ENCODE data around the gene PANK1. TPM values are rescaled to one million over a fixed set of nuclear protein-coding genes. Genes with fewer than 3 reads are reported as not detected.

The PANK1 gene
- total RNA-seq (2014; rRNA removed; shearing (Covaris generic)) = 10.0 and 11.2 TPM in 2 replicates

DNA sequence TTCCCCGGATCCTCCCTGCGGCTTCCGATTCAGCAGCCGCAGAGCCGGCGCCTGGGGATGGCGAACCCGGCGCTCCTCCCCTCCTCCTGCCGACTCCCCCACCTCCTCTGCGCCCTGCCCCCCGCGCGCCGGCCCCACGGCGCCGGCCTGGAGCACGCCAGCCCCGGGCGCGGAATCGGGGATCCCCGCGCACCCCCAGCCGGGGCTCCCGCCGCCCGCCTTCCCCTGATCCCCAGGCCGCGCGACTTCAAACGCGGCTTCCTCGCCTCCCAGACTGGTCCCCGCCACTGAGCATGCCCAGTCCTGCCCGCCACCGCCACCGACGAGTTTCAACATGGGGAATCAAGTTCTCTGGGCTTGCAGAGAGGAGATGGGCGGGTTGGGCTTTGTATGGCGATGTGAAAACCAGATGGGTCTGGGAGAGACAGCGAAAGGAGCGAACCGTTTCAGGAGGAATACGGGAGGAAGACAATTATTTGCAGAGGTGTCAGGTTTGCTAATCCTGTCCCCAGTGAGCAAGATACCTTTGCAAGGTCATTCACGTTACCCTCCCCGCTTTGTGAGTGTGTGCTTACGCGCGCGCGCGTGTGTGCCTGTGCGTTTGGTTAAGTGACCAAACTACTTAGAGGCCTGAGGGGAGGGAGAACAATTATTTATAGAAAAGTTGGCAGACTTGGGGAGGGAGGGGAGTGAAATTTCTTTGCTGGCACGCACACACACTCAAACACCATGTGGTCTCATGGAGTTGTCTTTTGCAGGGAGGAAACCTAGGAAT lies at the start of gene PANK1:
Gene PANK1, minus strand, starts transcription at position 276 of the 775 bp plus-strand sequence. CDS start 351 bp downstream, outside the sequence.
- peak; percentile 81 for DNase-seq (ENCODE audit: low read depth)

DNA sequence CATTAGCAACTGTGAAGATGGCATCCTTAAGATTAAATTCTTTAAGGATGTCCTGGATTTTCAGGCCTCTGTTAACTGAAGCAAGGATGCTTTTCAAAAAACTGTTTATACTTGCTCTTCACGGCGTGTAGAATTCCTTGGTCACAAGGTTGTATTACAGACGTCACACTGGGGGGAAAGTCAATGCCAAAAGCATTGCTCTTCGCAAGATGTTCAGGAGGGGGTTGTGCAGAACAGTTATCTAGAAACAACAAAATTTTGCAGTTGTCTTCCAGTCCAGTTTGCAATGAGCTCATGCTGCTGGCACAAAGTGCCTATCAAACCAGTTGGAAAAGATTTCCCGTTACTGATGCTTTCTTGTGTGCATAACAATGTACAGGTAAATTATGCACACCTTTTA lies 48.1 kb upstream of the PANK1 start:
- no peak for DNase-seq (ENCODE audit: low read depth)

DNA sequence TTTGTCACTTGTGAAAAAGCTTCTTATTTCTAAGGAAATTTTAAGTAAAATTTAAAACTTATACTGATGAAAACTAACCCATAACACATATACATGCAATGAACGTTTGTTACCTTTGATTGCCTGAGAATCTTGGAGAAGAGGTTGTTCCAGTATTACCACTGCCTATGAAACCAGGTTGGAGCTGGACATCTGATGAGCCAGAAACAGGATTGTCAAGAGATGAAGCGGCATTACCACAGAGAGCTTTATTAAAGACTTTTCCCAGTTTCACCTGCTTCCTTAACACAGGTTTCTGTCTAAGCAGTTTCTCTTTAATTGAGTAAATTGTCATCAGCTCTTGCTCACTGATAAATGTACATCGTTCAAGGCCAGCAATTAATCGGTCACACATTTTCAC lies 47.4 kb upstream of the PANK1 start:
- DNase-seq (ENCODE audit: low read depth) = no peak

DNA sequence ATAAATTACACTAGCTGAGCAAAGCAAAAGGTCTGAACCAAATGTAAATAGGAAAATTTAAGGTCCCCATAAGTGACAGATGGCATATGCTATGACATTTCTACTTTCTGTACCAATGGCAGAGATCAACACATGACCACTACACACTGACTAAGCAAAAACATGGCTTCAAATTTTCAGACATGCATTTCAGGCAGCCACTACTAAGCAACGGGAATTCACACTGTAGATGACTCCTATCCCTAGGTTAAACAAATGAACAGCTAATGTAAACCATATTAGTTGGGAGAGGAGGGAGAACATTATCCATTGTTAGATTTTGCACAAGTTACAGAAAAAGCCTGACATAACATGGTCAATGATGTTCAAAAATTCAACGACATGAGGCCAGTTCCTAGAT lies 45.0 kb upstream of the PANK1 start:
- DNase-seq (ENCODE audit: low read depth) = no peak

DNA sequence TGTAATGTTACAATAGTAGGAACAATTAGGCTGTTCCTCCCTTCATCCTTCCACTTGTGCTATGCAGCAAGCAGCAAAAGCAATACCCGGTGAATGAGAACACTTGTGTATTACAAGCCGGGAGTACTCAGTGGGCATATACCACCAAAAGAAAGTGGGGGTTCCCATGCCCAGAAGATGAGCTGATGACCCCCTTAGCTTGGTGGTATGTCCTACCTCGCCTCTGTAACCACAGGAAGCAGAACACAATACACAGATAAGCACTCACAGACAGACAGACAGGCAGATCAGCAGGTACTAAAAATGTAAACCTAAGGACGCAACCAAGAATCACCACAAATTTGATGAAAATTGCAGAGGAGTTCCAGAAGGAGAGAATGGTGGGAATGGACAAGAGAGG lies 40.9 kb upstream of the PANK1 start:
- DNase-seq (ENCODE audit: low read depth) = no peak

DNA sequence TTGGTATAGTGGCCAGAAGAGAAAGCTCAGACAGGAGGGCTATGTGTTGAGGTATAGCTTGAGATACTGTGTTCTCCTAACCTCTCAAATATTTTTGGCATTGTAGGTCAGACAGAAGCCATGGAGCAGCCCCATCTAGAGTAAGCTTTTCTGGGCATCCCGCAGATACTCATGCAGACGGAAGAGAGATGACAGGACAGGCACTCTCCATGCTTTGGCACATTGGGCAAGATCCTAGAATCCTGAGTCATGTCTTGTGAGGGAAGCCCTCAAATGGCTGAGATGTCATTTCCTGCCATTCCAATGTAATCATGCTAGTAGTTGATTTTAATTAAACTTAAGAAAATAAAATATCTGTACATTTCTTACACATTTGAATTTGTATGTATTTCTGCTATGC lies 39.6 kb upstream of the PANK1 start:
- DNase-seq (ENCODE audit: low read depth) = peak; percentile 19

DNA sequence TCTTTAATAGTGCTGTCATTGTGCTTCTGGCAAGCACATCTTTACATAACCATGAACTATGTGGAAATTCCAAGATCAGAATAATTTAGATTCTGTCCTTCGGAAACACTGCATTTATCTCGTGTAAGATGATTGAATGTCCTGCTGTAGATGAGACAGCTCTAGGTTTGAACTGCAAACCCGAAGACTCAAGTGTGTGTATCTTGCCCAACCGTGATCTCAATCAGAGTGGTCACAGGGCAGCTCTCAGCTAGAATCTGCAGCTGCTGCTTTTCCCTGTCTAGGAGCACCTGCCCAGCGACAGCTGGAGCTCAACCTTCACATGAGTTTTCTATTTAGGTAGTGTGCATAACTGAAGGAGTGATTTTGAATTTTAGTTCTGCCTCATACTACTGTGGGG lies 38.8 kb upstream of the PANK1 start:
- DNase-seq (ENCODE audit: low read depth) = no peak

DNA sequence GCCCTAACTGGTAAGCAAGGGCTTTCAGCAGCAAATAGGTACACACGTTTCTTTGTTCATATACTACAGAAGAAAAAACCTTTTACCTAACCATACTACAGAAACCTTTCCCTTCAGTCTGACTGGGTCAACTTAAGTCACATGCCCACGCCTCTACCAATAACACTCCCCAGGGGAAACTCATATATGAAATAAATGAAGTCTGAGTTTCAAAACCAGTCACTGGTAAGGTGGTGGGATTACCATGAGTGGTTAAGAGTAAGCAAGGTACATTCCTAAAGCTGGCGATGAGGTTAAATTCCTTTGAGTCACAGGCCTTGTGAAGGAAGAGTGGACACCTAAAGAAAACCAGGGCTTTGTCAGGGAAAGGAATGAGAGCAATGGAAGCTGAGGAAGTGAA lies 34.9 kb upstream of the PANK1 start:
- no peak for DNase-seq (ENCODE audit: low read depth)

DNA sequence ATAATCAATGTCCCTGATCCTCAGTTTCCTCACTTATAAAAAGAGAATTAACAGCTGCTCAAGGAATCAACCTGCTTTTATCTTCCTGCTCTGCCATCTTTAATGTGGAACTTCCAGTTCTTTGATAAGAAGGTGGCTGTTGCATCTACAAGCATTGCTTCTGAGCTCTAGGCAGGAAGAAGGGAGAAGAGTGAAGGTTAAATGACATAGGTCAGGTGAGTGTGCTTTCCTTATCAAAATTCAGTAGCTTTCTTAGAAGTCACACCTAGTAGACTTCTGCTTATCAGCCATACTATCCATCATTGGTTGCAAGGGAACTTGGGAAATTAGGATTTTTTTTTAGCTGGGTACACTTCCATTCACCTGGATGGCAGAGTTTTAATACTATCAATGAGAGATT lies 32.3 kb upstream of the PANK1 start:
- no peak for DNase-seq (ENCODE audit: low read depth)

DNA sequence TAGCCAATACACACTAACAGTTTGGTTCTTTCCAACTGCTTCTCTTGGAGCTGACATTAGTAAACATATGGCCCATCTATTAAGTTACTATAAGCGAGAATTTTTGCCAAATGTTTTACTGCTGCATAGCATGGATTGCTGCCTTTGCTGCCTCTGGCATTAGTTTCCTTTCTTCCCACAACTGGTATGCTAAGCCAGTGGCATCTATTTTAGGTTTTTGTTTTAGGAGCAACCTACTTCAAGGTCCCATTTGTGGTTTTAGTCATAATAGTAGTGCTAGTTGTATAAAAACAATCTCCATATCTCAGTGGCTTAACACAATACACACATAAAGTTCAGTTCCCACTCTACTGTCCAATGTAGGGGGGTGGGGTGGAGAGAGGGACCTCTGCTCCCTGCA lies 25.9 kb upstream of the PANK1 start:
- DNase-seq (ENCODE audit: low read depth) = no peak

DNA sequence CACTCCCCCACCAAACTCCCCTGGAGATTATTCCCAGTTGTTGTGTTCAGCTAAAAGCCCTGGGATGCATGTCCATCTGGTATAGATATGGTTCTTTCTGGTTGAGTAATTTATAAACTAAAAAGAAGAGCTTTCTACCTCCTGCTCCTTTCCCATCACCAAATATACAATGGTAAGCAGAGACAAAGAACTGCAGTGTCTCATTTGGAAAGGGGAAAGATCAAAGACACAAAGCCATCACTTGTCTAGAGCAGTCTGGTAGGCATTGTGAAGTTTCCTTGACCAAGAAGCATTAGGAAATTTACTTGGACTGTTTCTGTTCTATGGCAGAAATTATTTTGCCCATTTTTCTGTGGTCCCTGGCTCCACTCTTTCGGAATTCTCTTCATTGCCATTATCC lies 24.9 kb upstream of the PANK1 start:
- DNase-seq (ENCODE audit: low read depth) = no peak

DNA sequence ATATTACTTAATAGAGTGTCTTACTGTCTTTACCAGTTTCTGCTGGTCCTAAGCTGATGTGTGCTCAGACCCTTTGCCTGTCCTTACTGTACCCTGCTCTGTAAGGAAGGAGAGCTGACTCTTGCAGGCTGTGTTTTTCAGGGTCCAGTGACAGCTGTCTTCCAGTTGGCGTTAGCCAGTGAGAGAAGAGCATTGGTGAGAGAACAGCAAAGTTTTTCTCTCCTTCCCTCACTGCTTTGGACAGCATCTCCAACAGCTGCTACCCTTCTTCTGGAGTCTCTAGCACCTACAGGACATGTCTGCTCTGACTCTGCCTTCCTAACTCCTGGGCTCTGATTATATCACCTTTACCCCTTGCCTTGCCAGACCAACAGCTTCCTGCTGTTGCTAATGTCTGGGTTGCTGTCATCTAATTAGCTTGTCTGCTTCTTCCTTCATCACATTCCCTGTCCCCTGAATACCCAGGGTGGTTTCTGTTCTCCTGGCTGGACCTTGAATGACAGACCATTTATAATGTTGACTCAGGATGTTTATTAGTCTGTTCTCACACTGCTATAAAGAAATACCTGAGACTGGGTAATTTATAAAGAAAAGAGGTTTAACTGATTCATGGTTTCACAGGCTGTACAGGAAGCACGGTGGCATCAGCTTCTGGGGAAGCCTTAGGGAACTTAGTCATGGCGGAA lies 23.5 kb upstream of the PANK1 start:
- DNase-seq (ENCODE audit: low read depth) = no peak

DNA sequence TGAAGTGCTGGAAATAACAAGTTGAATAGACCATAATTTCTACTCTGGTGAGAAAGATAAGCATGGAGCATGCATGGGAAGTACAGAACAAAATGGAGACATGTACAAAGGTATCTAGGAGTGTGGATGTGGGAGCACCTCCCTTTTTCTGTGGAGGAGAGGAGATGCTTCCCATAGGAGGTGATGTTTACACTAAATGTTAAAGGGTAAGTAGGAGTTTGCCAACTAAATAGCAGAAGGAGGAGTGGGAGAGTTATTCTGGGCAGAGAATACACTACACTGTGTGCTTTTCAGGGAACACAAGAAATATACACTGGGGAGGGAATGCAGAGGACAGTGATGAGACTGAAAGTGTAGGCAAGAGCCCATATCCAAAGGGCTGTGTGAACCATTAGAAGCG lies 21.1 kb upstream of the PANK1 start:
- no peak for DNase-seq (ENCODE audit: low read depth)

DNA sequence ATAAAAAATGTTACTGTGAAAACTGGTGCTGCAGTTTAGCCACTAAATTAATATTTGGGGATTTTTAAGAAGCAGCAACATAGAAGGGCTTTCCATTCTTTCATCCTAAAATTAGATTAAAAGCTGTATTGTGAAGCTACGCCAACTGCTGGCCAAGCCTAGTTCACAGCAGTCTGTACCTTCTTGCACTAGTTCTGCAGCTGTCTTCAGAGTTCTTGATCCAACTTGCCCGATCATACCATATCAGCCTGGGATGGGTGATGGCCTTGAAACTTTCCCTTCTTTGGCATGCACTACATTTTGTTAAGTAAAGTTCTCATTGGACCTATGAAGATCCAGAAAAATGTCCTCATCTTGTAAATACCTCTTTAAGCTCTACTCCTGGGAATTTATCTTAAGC lies 20.3 kb upstream of the PANK1 start:
- no peak for DNase-seq (ENCODE audit: low read depth)

DNA sequence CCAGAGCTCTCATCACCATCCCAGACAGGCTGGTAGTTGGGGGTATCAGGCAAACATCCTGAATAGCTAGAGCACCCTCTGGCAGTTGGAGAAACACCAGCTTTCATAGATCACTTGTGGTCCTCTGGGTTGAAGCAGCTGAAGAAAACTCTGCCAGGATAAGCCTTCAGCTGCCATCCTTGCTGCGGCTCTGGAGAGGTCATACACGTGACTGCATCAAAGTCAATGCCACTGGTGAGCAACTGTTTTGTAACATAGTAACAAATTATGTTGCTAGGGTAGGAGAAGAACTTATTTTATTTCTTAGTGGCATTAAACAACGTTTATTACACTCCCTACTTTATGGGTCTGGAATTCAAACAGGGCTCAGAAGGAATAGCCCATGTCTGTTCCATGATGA lies 19.2 kb upstream of the PANK1 start:
- no peak for DNase-seq (ENCODE audit: low read depth)

DNA sequence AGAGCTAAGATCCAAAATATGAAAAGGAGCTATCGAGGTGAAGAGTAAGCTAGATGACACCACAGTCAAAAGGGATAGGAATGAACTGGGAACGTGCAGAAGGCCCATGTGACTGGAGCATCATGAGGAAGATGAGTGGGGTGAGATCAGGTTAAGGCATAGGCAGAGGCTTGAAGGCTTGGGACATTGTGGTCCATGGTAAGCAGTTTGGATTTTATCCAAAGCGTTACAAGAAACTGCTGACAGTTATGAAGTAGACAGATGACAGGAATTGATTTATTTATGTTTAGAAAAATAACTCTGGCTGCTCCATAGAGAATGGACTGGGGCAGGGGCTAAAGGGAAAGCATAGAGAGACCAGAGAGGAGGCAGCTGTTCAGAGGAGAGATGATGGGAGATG lies 18.1 kb upstream of the PANK1 start:
- no peak for DNase-seq (ENCODE audit: low read depth)

DNA sequence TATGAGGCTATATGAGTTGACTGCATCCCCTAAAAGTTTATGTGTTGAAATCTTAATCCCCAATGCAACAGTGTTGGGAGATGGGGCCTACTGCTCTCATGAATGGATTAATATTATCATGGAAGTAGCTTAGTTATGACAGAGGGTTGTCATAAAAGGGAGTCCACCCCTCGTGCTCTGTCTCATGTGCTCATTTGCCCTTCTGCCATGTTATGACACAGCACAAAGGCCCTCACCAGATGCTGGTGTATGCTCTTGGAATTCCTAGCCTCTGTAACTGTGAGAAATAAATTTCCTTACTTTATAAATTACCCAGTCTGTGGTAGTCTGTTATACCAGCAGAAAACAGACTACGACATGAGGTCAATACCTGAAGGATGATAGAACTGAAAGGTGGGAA lies 17.6 kb upstream of the PANK1 start:
- no peak for DNase-seq (ENCODE audit: low read depth)

DNA sequence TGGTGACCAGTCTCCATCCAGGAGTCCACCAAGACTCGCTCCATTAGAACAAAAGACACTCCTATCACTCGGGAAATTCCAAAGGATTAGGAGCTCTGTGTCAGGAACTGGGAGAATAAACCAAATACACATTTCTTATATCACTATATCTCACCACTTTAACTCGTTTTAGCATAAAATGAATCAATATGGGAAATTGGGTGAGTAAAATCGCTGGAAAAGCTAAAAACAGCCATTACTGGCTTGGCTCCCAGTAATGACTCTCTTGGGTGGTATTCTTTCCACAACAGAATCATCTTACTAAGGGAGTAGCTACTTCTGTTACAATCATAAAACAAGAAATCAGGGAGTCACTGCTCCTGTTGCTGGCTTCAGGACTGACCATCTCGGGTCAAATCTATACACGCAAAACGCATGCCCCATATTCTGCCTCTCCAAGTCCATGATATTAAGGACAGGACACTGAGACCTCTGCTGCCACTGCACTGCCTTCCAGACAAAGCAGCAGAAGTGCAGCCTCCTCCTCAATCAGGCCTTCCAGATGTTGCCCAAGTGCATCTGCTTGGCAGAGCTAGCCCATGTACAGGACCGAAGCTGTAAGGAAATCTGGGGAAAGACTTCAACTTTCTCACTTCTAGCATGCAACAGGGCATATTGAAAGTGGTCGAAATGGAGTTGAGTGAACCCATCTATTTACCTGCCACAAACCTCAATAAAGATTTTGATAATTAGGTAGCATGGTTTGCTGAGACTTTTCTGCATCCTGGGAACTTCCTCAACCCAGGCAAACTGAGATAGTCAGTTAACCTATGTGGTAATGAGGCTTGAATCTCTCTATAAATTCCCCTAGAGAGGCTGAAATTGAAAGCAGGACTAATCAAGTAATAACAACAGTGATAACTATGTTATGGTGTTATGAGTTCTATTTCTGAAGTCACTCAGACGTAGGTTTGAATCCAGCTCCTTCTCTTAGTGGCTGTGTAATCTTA lies 14.4 kb upstream of the PANK1 start:
- DNase-seq (ENCODE audit: low read depth) = no peak

DNA sequence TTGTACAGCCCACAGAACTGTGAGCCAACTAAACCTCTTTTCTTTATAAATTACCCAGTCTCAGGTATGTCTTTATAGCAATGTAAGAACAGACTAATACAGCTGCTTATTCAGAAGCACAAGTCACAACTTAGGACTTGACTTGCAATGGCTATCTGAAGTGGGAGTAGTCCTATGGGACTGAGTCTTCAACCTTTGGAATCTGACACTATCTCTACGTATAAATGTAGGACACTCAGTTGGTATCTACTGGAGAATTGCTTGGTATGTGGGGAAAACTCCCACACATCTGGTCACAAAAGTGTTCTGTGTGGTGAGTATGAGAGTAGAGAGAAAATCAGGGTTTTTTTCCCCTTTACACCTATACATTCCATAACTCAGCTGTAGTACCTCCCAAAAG lies 12.3 kb upstream of the PANK1 start:
- DNase-seq (ENCODE audit: low read depth) = no peak

DNA sequence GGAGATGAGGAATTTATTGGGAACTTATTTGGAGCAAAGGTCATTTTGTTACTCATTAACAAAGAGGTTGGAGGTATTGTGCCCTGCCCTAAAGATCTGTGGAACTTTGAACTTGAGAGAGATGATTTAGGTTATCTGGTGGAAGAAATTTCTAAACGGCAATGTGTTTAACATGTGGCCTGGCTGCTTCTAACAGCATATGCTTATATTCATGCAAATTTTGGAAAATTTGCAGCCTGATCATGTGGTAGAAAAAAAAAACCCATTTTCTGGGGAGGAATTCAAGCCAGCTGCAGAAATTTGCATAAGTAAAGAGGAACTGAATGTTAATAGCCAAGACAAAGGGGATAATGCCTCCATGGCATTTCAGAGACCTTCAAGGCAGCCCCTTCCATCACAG lies 10.7 kb upstream of the PANK1 start:
- DNase-seq (ENCODE audit: low read depth) = no peak

DNA sequence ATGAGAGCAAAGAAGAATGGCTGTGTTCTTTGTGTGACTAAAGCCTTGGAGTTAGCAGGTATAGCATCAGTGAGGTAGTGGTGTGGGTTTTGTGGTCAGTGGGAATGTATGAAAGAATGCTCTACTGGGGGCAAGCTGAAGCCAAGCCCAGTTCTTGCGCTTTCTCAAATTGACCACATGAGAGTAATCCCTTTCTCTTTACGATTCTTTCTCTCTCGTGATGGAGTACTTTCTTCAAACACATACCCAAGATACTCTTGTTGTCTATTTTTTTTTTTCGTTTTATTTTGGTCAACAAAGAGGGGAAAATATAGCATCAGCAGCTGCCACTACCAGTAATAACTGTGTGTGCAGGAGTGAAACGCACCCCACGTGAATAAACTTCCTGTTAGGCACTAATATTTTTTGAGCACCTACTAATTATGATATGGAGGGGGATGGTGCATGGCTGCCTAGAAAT lies 8.4 kb upstream of the PANK1 start:
- DNase-seq (ENCODE audit: low read depth) = peak; percentile 80

DNA sequence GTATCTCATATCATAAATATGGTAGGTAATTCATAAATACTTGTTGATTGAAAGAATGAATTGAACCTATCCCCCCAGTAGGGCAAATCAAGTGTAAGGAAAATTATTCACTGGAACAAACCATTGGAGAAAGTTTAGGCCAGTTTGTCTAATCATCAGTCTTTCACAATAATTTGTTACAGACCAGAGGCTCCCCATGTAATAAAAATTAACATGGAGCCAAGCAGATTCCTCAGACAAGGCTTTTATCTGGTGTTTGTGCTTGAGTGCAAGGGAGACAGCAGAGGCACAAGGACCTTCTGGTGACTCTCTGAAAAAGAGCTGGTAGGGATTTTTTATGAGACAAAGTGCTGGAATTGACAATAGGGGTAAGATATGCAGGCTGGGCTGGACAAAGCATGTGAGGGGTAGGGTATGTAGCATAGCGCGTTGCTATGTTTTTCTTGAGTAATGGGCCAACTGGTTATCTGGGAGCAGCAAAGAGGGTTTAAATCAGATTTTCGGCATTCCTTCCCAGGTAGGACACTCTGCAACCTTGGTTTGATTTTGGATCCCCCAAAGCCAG lies 7.8 kb upstream of the PANK1 start:
- DNase-seq (ENCODE audit: low read depth) = no peak
